Effector memory CD8-positive, alpha-beta T cell (primary cell): ENCODE results near the gene CDH13.

Experiments used
- ATAC-seq: fragments of 150-1000 bp; cut with Tn5 transposase; replicated peaks from 2 replicates; pipeline ENCODE4 v1.10.0; 2021; ENCODE audit warnings: mild to moderate bottlenecking, moderate library complexity
- DNase-seq, 3 experiments: peaks; one replicate each; pipeline ENCODE4 v3.0.0; 2021
- H3K27ac Mint-ChIP-seq, 2 donors: one replicate each; pipeline ENCODE4 v1.8.0; 2022; ENCODE audit warnings: mild to moderate bottlenecking in 2 of 2, mixed read lengths in 2 of 2, moderate library complexity in 2 of 2
- H3K27me3 Mint-ChIP-seq, 2 donors: one replicate each; pipeline ENCODE4 v1.8.0; 2022; ENCODE audit warnings: mixed read lengths in 2 of 2
- H3K36me3 Mint-ChIP-seq: one replicate; pipeline ENCODE4 v1.8.0; 2022; ENCODE audit warnings: mild to moderate bottlenecking, moderate library complexity, mixed read lengths; ENCODE audit not compliant: insufficient read depth
- H3K4me1 Mint-ChIP-seq, 2 donors: one replicate each; pipeline ENCODE4 v1.8.0; 2022; ENCODE audit warnings: low read depth in 2 of 2, mixed read lengths in 2 of 2
- H3K4me3 Mint-ChIP-seq, 2 donors: one replicate each; pipeline ENCODE4 v1.8.0; 2022; ENCODE audit warnings: mild to moderate bottlenecking in 2 of 2, mixed read lengths in 2 of 2, moderate library complexity in 2 of 2
- H3K9me3 Mint-ChIP-seq, 2 donors: one replicate each; pipeline ENCODE4 v1.8.0; 2022; ENCODE audit warnings: mixed read lengths in 2 of 2

Gene CDH13

DNA sequence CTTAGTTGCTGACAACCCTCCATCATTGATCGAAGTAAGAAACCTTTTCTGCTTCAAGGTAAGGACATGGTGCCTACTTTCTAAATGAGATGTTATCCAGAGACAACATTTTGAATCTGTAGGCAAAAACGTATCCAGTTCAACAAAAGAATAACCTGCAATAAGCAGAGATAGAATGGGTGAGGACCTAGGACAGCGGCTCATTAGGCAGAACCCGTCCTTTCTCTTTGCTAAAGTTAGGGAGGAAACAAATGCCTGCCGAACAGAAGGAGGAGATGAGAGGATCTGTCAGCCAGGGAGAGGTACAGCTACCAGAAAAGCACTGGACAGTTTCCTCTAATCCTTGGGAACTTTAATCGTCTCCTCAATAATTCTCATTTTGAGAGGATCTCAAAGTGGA is 183.3 kb downstream of the CDH13 start:
- H3K9me3 Mint-ChIP-seq, result no peaks in the 10 kb centered on the region
- no peaks in the 10 kb centered on the region for H3K36me3 Mint-ChIP-seq
- no peak for ATAC-seq
- no peak for DNase-seq
- no peak overlapping the region for H3K4me3 Mint-ChIP-seq
- peaks cover 0 to 3% of the 10 kb centered on the region in 2 donors for H3K4me1 Mint-ChIP-seq
- no peak overlapping the region for H3K27ac Mint-ChIP-seq
- peaks cover 43 to 67% of the 10 kb centered on the region in 2 donors for H3K27me3 Mint-ChIP-seq

DNA sequence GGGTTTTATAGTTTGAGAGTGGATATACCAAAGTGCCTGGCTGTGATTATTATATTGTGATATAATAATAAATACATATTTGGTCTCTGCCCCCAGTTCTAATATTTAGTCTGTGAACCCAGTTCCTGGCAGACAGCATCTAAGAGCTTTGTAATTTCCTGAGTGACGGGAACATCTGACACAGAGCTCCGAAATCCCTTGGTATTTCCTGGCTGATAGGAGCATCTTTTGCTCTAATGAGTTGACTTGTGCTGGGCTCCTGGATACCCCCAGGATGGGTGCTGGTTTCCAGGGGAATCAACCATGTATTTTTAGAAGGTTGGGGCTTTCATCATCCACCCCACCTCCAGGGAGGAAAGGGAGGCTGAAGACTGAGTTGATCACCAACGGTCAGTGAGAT is 187.3 kb downstream of the CDH13 start:
- H3K4me3 Mint-ChIP-seq, result no peak overlapping the region
- no peak for DNase-seq
- H3K36me3 Mint-ChIP-seq, result no peaks in the 10 kb centered on the region
- peaks cover 0 to 3% of the 10 kb centered on the region in 2 donors for H3K4me1 Mint-ChIP-seq
- no peak for ATAC-seq
- peaks cover 27 to 53% of the 10 kb centered on the region in 2 donors for H3K27me3 Mint-ChIP-seq
- H3K27ac Mint-ChIP-seq, result no peak overlapping the region
- no peaks in the 10 kb centered on the region for H3K9me3 Mint-ChIP-seq

DNA sequence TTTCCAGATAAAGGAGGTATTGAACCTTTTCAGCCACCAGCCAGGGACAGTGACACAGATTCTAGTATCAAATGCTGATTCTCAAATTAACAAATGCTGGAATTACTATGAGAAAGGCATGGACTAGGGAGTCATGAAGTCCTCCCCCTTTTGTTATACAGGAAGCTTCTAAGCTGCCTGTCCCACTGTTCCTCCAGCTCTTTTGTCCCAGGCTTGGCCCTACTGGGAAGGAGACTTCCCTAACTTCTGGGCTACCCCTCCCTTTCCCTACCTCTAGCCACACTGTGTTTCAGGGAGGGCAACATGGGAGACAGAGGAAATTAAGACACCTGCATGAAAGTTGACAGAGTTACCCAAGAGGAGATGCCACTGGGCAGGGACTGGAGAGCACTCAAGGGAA is 192.5 kb downstream of the CDH13 start:
- H3K36me3 Mint-ChIP-seq, result no peaks in the 10 kb centered on the region
- H3K4me3 Mint-ChIP-seq, result no peak overlapping the region
- no peak for ATAC-seq
- DNase-seq, result no peak
- no peaks in the 10 kb centered on the region for H3K9me3 Mint-ChIP-seq
- H3K27me3 Mint-ChIP-seq, result peaks cover 13 to 48% of the 10 kb centered on the region in 2 donors
- no peak overlapping the region for H3K27ac Mint-ChIP-seq
- H3K4me1 Mint-ChIP-seq, result no peaks in the 10 kb centered on the region

DNA sequence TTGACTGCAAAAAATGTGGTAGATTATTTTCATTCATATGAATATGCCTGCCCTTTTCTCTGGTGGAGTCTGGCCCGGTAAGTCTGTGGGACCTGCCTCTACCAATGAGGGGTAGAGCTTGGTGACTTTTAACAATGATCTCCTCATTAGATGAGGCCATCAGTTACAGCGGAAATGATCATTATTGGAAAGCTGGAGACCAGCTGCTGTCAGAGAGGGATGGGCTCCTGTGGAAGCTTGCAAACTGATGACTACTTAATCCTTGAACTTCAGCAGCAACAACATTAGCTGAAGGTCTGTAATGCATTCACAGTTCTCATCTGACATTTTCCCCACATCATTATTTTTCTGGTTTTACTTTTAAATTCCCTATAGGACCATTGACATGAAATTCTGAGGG is 194.1 kb downstream of the CDH13 start:
- Mint-ChIP-seq H3K9me3 (no peaks in the 10 kb centered on the region), H3K4me1 (no peaks in the 10 kb centered on the region), H3K27me3 (peaks cover 8 to 36% of the 10 kb centered on the region in 2 donors), H3K36me3 (no peaks in the 10 kb centered on the region), H3K4me3 (no peak overlapping the region), H3K27ac (no peak overlapping the region)
- ATAC-seq (no peak), DNase-seq (no peak)

DNA sequence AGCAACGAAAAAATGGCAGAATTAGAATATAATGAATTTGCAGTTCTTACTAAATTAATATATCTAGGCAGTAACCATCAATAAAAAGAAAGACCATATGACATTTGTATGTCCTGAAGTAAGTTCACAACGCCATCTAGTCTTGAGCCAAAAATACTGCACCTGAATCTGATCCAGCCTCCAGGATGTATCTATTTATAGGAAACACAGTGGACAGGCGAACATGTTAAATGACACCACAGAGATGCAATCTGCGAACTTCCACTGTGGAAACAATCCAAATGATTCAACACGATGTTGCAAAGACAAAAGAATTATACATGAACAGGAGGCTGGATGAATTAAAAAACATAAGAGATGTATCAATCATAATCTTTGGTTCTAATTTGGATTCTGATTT is 197.6 kb downstream of the CDH13 start:
- ATAC-seq, result no peak
- no peaks in the 10 kb centered on the region for H3K36me3 Mint-ChIP-seq
- no peak for DNase-seq
- H3K4me1 Mint-ChIP-seq, result peaks cover 2 to 11% of the 10 kb centered on the region in 2 donors
- H3K9me3 Mint-ChIP-seq, result no peaks in the 10 kb centered on the region
- peaks cover 6 to 23% of the 10 kb centered on the region in 2 donors for H3K27me3 Mint-ChIP-seq
- no peak overlapping the region for H3K4me3 Mint-ChIP-seq
- no peak overlapping the region for H3K27ac Mint-ChIP-seq

DNA sequence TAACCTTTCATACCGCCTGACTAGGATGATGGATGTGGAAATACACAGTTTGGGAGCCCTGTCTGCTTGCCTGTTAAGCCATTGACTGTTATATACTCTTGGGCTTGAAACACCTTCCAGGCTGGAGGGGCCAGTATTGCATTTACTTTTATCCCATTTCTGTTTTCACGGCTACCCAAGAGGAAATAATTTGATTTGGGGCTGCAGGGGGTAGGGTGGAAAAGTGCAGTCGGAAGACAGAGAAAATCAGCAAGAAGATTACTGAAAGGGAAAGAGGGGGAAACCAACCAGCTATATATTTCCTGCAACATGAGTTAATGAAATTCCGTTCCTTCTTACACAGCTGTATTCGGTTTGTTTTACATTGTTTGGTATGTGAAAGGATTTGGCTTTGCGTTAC is 202.5 kb downstream of the CDH13 start:
- H3K36me3 Mint-ChIP-seq, result peaks cover 3% of the 10 kb centered on the region
- H3K4me3 Mint-ChIP-seq, result no peak overlapping the region
- no peaks in the 10 kb centered on the region for H3K27me3 Mint-ChIP-seq
- DNase-seq (no peak), ATAC-seq (no peak)
- no peak overlapping the region for H3K27ac Mint-ChIP-seq
- H3K4me1 Mint-ChIP-seq, result peaks cover 2 to 11% of the 10 kb centered on the region in 2 donors
- H3K9me3 Mint-ChIP-seq, result no peaks in the 10 kb centered on the region

DNA sequence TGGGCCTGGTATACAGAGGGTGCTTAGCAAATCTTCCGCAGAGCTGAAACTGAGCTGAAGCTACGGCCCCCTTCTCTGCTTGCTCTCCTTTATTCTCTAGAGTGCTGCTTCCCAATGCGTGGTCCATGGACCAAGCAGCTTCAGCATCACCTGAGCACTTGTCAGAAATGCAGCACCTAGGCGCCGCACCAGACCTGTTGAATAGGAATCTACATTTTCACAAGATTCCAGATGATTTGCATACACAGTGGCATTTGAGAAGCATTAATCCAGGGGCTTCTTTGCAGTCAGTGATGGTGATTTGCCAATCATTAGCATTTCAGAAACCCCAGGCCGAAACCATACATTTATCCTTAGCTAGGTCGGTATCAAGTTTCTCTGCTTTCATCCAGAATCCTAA is 204.2 kb downstream of the CDH13 start:
- H3K4me3 Mint-ChIP-seq, result no peak overlapping the region
- peaks cover 3% of the 10 kb centered on the region for H3K36me3 Mint-ChIP-seq
- DNase-seq (no peak), ATAC-seq (no peak)
- H3K4me1 Mint-ChIP-seq, result peaks cover 2 to 11% of the 10 kb centered on the region in 2 donors
- no peak overlapping the region for H3K27ac Mint-ChIP-seq
- H3K9me3 Mint-ChIP-seq, result no peaks in the 10 kb centered on the region
- H3K27me3 Mint-ChIP-seq, result peaks cover 0 to 6% of the 10 kb centered on the region in 2 donors

DNA sequence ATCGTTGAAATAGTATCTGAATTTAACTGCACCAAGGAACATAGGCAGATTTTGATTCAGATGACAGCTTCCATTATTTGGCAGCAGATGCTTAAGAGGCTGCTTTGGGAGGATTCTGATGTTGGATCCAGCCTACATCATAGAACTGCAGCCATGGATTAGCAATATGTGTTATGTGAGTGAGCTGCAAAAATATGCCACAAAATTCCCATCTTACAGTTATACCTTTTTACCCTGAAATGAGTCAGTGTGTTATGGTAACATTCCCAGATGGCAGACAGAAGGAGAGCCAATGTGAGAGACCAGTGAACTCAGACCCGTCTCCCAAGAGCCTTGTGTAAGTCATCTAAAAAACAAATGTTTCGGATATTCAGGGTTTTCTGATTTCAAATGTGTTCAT is 206.1 kb downstream of the CDH13 start:
- H3K4me3 Mint-ChIP-seq, result no peak overlapping the region
- no peaks in the 10 kb centered on the region for H3K4me1 Mint-ChIP-seq
- H3K27me3 Mint-ChIP-seq, result peaks cover 0 to 20% of the 10 kb centered on the region in 2 donors
- H3K27ac Mint-ChIP-seq, result no peak overlapping the region
- no peak for DNase-seq
- ATAC-seq, result no peak
- no peaks in the 10 kb centered on the region for H3K9me3 Mint-ChIP-seq
- peaks cover 3% of the 10 kb centered on the region for H3K36me3 Mint-ChIP-seq

DNA sequence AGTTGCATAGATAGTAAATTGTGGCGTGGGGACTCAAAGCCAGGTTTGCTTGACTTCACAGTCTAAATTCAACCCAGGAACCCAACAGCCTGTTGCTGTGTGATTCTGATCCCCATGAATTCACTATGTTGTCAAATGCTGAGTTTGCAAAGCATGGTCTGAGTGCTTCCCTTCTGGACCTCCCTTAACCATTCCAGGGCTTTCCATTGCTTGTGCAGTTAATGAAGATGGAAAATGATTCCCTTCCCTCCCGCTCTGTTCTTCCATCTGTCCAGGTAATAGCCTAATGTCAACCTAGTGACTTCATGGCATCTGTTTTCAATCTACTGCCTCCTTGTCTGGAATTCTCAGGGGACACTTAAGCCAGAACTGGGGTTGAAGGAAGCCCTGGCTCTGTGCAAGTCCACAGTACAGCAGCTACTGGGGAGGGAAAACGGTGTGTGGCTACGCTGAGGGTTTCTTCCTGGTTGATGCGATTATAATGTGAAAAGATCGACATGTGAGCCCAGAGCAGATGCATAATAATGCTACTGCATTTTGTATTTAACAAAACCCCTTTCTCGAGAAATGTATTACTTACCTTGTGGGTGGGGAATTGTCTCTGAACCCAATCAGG is 206.7 kb downstream of the CDH13 start:
- Mint-ChIP-seq H3K36me3 (peaks cover 6% of the 10 kb centered on the region), H3K27ac (no peak overlapping the region), H3K27me3 (peaks cover 0 to 25% of the 10 kb centered on the region in 2 donors), H3K4me3 (no peak overlapping the region), H3K9me3 (no peaks in the 10 kb centered on the region), H3K4me1 (no peaks in the 10 kb centered on the region)
- ATAC-seq (no peak), DNase-seq (no peak)

DNA sequence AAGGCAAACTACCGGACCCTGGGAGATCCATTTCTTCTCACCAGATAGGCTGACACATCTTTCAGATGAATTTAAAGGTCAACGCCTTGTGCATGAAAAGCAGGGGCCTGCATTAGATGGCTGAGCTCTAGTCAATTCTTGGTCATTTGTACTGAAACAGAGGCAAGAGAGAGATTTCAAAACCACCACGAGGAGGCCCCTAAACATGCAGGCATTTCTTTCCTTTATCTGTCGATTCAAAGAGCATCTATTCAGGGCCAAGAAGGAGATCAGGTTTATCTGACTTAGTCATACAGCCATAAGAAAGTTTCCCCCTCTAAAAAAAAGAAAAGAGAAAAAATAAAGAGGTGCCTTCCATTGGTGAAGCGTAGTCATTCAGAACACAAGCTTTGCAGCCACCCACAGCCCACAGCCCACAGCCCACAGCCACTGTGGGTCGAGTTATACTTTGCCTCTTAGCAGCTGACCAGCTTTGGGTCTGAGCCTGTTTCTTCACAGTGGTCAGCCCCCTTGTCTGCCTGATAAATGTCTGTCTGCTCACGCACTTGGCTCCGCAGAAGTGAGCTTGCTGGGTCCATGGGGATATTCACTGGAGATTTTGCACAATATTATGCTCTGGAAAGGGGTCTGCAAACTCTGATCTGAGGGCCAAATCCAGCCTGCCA is 207.5 kb downstream of the CDH13 start:
- Mint-ChIP-seq H3K4me1 (no peaks in the 10 kb centered on the region), H3K4me3 (no peak overlapping the region), H3K36me3 (peaks cover 6% of the 10 kb centered on the region), H3K27ac (no peak overlapping the region), H3K9me3 (no peaks in the 10 kb centered on the region), H3K27me3 (peaks cover 0 to 25% of the 10 kb centered on the region in 2 donors)
- no peak for DNase-seq
- no peak for ATAC-seq

DNA sequence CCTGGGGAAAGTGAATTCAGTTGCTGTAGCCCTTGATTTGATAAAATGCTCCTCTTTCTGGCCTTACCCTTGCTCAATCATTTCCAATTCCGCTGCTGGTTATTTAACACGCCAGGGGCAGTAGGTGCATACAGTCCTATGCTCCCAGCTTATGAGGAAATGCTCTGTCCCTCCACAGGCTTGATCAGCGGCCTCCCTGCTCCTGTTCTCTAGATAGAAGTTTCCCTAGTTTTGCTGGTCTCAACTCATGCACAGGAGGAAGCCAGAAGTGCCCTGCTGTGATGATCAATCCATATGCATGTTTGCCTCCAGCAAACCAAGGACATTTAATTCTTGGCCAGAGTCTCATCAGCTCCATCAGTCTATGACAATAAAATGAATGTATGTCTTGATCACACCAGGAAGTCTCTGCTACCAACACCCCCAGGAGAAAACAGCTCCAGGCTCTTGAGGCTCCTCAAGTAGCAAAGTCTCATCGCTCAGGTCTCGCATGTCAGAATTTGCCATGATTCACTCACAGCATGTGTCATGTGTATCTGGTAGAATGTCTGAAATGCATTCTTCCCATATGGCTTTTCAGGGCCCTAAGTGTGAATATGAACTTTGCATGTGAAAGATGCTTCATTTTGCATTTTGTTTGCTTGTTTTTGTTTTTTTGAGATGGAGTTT is 208.9 kb downstream of the CDH13 start:
- no peak overlapping the region for H3K27ac Mint-ChIP-seq

DNA sequence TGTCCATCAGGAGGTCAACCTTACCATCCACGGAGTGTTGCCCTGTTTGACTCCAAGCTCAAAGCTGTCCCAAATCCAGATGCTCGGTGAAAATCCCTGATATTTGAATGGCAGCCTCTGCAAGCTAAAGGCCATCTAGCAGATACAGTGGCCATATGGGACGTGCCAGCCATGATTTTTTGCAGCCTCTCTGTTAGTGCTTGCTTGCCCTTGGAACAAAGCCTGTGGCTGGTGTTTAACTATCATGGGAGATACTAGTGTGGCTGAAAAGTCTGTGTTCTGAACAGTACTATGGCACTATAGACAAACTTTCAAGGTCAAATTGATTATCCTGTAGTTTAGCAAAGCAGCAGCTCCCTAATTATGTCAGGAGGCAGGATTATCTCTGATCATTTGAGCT is 214.3 kb downstream of the CDH13 start:
- Mint-ChIP-seq H3K4me3 (no peak overlapping the region), H3K36me3 (peaks cover 3% of the 10 kb centered on the region), H3K27ac (no peak overlapping the region), H3K9me3 (peaks cover 0 to 2% of the 10 kb centered on the region in 2 donors), H3K27me3 (peaks cover 11 to 19% of the 10 kb centered on the region in 2 donors), H3K4me1 (no peaks in the 10 kb centered on the region)
- DNase-seq, result no peak
- ATAC-seq, result no peak

More for the DNA sequence above, 208.9 kb downstream of the CDH13 start:
- no peak overlapping the region for H3K4me3 Mint-ChIP-seq
- peaks cover 5 to 25% of the 10 kb centered on the region in 2 donors for H3K27me3 Mint-ChIP-seq
- H3K36me3 Mint-ChIP-seq, result peaks cover 6% of the 10 kb centered on the region
- peaks cover 0 to 2% of the 10 kb centered on the region in 2 donors for H3K9me3 Mint-ChIP-seq
- H3K4me1 Mint-ChIP-seq, result no peaks in the 10 kb centered on the region
- DNase-seq (no peak), ATAC-seq (no peak)

DNA sequence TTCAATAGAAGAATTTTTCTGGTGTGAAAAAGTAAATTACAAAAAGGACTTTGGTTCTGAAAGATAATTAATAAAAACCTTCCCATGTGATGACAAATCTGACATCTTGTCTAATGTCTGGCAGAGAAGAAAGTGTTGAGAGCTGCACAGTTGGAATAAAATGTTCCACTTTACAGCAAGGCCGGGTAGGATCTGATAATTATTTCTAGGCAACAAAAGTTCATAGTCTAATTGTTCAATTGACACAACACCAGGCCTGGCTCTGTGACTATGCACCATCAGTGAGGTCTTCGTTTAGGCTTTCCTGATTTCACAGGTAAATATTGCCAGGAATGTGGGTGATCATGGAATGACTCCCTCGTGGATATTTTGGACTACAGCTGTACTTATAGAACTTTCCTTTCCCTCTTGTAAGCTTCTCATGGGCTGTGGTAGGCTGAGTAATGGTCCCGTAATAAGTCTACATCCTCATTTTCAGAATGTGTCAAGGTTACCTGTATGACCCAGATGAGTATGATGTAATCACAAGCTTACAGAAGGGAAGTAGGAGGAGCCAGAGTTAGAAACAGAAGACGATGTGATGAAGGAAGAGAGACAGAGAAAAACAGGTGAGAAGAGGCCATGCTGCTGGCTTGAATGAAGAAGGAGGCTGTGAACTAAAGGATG is 217.0 kb downstream of the CDH13 start:
- Mint-ChIP-seq H3K36me3 (no peaks in the 10 kb centered on the region), H3K27ac (no peak overlapping the region), H3K4me3 (no peak overlapping the region), H3K27me3 (peaks cover 6 to 11% of the 10 kb centered on the region in 2 donors), H3K9me3 (peaks cover 0 to 2% of the 10 kb centered on the region in 2 donors), H3K4me1 (no peaks in the 10 kb centered on the region)
- DNase-seq, result no peak
- no peak for ATAC-seq
